Pulmonary artery endothelial cell (primary cell): Measurements from ENCODE around the gene PRPS1. TPM values are rescaled to one million over a fixed set of nuclear protein-coding genes. Genes with fewer than 3 reads are reported as not detected.
"Not testable (repeated sequence)": the region's sequence is repeated elsewhere in the genome, so short reads cannot be mapped to it uniquely, and the experiment has no call there.

Experiments
- DNase-seq: peaks from one replicate; pipeline ENCODE4 v3.0.0-alpha.2; 2011; ENCODE audit warnings: low read depth, low spot score
- total RNA-seq: library from RNA; depleted of rRNA; stranded (reverse); fragments of >200 nt; gene quantifications from 2 replicates; pipeline ENCODE4 v1.2.3, GENCODE V29; 2014

Gene PRPS1
- total RNA-seq, 1 donor from 2014 or later: 28.4 TPM

- DNase-seq: no peak
Observed at GRCh38 chrX:107674480-107675364, 46.4 kb downstream of the PRPS1 start.

GRCh38 chrX:107675365-107675654 lies 47.0 kb downstream of the PRPS1 start:
- no peak for DNase-seq

- DNase-seq: no peak
Observed at GRCh38 chrX:107675823-107676555, 47.7 kb downstream of the PRPS1 start.

- DNase-seq: no peak
Observed at GRCh38 chrX:107676559-107677378, 48.5 kb downstream of the PRPS1 start.

- no peak for DNase-seq
Observed at GRCh38 chrX:107677501-107677901, 49.2 kb downstream of the PRPS1 start.

GRCh38 chrX:107677909-107678308 lies 49.6 kb downstream of the PRPS1 start:
- DNase-seq: no peak

- DNase-seq: no peak
Observed at GRCh38 chrX:107678957-107679740, 50.8 kb downstream of the PRPS1 start.

GRCh38 chrX:107682256-107682655 lies 53.9 kb downstream of the PRPS1 start:
- no peak for DNase-seq

GRCh38 chrX:107683124-107683895 lies 55.0 kb downstream of the PRPS1 start:
- DNase-seq: no peak

GRCh38 chrX:107683931-107684330 lies 55.6 kb downstream of the PRPS1 start:
- DNase-seq: no peak

GRCh38 chrX:107684956-107685385 lies 56.7 kb downstream of the PRPS1 start:
- DNase-seq: no peak

- not testable (repeated sequence) for DNase-seq
Observed at GRCh38 chrX:107685586-107685985, 57.3 kb downstream of the PRPS1 start.

- no peak for DNase-seq
Observed at GRCh38 chrX:107686026-107686425, 57.7 kb downstream of the PRPS1 start.

GRCh38 chrX:107686792-107687191 lies 58.5 kb downstream of the PRPS1 start:
- no peak for DNase-seq

- no peak for DNase-seq
Observed at GRCh38 chrX:107687445-107687844, 59.1 kb downstream of the PRPS1 start.

GRCh38 chrX:107691024-107691448 lies 62.7 kb downstream of the PRPS1 start:
- DNase-seq: no peak

GRCh38 chrX:107699616-107700015 lies 71.3 kb downstream of the PRPS1 start:
- no peak for DNase-seq

GRCh38 chrX:107700317-107700774 lies 72.0 kb downstream of the PRPS1 start:
- no peak for DNase-seq
